ENCODE data around the gene LSM14B.

LSM14B gene

DNA sequence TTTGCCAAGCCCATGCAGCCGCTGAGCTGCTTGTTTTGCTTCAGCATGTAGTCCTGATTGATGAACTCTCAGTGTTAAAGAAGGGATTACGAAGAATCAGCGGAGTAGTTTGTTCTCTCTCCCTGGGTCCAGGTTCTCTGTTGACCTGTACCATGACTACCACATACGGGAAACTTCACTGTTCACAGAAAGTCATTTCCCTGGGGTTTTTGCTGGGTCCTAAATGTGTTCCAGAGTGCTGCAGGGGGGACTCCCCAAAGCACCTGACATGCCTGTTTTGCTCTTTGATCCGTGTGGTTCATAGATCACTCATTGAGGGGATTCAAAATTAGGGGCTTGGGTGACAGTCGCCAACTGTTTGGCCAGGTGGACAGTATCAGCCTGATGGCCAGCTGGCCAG is 5.5 kb downstream of the LSM14B start:
- H3K27me3 ChIP-seq (ENCODE audit: insufficient read depth, poor library complexity, severe bottlenecking) = no peaks in the 10 kb centered on the region
- no peak for TF ChIP-seq GABPA (IDR thresholded peaks at IDR 0.05; ENCODE audit: low read depth)
- no peak for TF ChIP-seq POLR2AphosphoS5 (IDR thresholded peaks at IDR 0.05; ENCODE audit: low read depth)
- no peak for TF ChIP-seq SPI1 (IDR thresholded peaks at IDR 0.05; ENCODE audit: borderline replicate concordance, low read depth)
- TF ChIP-seq, protein P1, sequence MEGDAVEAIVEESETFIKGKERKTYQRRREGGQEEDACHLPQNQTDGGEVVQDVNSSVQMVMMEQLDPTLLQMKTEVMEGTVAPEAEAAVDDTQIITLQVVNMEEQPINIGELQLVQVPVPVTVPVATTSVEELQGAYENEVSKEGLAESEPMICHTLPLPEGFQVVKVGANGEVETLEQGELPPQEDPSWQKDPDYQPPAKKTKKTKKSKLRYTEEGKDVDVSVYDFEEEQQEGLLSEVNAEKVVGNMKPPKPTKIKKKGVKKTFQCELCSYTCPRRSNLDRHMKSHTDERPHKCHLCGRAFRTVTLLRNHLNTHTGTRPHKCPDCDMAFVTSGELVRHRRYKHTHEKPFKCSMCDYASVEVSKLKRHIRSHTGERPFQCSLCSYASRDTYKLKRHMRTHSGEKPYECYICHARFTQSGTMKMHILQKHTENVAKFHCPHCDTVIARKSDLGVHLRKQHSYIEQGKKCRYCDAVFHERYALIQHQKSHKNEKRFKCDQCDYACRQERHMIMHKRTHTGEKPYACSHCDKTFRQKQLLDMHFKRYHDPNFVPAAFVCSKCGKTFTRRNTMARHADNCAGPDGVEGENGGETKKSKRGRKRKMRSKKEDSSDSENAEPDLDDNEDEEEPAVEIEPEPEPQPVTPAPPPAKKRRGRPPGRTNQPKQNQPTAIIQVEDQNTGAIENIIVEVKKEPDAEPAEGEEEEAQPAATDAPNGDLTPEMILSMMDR (IDR thresholded peaks at IDR 0.05; ENCODE audit: insufficient read depth, low read length) = no peak
- TF ChIP-seq, protein P2, sequence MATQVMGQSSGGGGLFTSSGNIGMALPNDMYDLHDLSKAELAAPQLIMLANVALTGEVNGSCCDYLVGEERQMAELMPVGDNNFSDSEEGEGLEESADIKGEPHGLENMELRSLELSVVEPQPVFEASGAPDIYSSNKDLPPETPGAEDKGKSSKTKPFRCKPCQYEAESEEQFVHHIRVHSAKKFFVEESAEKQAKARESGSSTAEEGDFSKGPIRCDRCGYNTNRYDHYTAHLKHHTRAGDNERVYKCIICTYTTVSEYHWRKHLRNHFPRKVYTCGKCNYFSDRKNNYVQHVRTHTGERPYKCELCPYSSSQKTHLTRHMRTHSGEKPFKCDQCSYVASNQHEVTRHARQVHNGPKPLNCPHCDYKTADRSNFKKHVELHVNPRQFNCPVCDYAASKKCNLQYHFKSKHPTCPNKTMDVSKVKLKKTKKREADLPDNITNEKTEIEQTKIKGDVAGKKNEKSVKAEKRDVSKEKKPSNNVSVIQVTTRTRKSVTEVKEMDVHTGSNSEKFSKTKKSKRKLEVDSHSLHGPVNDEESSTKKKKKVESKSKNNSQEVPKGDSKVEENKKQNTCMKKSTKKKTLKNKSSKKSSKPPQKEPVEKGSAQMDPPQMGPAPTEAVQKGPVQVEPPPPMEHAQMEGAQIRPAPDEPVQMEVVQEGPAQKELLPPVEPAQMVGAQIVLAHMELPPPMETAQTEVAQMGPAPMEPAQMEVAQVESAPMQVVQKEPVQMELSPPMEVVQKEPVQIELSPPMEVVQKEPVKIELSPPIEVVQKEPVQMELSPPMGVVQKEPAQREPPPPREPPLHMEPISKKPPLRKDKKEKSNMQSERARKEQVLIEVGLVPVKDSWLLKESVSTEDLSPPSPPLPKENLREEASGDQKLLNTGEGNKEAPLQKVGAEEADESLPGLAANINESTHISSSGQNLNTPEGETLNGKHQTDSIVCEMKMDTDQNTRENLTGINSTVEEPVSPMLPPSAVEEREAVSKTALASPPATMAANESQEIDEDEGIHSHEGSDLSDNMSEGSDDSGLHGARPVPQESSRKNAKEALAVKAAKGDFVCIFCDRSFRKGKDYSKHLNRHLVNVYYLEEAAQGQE (IDR thresholded peaks at IDR 0.05; ENCODE audit: insufficient replicate concordance, low read depth) = no peak
- no peak overlapping the region for H3K4me3 ChIP-seq (replicated peaks; ENCODE audit: insufficient read depth, low read length)
- no peak for DNase-seq (ENCODE audit: low read depth in 1 of 2, low spot score in 1 of 2)
- H3K27ac ChIP-seq (replicated peaks) = no peak overlapping the region

DNA sequence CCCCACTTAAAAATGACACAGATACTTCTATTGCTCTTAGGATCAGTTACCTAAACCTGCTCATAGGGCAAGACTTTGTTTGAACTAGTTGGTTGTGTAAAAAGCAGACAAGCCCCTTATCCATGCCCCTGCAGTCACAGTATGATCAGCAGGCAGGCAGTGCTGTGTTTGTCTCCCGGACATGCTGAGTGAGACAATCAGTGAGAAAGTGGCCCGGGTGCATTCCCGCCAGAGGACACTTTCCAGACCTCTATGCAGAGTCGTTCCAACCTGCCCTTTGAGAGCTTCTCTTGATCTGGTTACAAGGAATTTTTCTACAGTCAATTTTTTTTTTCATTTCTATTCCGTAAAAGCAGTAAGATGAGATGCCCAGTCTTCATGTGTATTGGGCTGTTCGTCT is 6.2 kb downstream of the LSM14B start:
- H3K27me3 ChIP-seq (ENCODE audit: insufficient read depth, poor library complexity, severe bottlenecking) = no peaks in the 10 kb centered on the region
- no peak overlapping the region for H3K27ac ChIP-seq (replicated peaks)
- H3K4me3 ChIP-seq (replicated peaks; ENCODE audit: insufficient read depth, low read length) = no peak overlapping the region
- DNase-seq (ENCODE audit: low read depth in 1 of 2, low spot score in 1 of 2) = no peak
- TF ChIP-seq, protein P1 (IDR thresholded peaks at IDR 0.05; ENCODE audit: insufficient read depth, low read length) = no peak
- TF ChIP-seq SPI1 (IDR thresholded peaks at IDR 0.05; ENCODE audit: borderline replicate concordance, low read depth) = no peak
- TF ChIP-seq POLR2AphosphoS5 (IDR thresholded peaks at IDR 0.05; ENCODE audit: low read depth) = no peak
- TF ChIP-seq, protein P2 (IDR thresholded peaks at IDR 0.05; ENCODE audit: insufficient replicate concordance, low read depth) = no peak
- no peak for TF ChIP-seq GABPA (IDR thresholded peaks at IDR 0.05; ENCODE audit: low read depth)

DNA sequence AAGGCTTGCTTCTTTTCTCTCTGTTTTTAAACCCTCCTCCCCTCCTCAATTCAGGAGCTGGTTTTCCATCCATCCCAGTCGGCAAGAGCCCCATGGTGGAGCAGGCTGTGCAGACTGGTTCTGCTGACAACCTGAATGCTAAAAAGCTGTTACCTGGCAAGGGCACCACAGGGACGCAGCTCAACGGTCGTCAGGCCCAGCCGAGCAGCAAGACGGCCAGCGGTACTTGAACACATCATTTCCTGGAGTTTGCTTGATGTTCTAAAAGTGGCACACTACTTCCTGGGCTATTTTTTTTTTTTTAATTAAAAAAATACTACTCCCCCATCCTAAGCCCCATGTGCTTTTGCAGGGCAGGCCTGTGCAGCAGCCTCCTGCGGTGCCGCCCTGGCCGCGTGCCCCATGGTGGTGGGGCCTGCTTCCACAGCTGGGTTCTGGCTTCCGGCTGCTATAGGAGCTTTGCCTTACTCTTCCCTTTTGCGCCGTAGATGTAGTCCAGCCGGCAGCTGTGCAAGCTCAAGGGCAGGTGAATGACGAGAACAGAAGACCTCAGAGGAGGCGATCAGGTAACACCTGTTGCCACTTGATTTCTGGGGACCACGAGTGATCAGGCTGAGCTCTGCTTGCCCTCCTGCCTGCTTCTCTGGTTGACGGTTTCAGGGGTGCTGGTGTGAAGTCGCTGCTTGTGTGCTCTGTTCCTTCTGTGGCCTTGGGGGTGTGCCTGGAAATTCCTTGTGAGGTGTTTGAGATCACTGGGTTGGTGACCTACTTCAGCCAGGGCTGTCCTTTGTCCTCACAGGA is 7.7 kb downstream of the LSM14B start:
- no peaks in the 10 kb centered on the region for H3K27me3 ChIP-seq (ENCODE audit: insufficient read depth, poor library complexity, severe bottlenecking)
- TF ChIP-seq SPI1 (IDR thresholded peaks at IDR 0.05; ENCODE audit: borderline replicate concordance, low read depth) (no peak), GABPA (IDR thresholded peaks at IDR 0.05; ENCODE audit: low read depth) (no peak), POLR2AphosphoS5 (IDR thresholded peaks at IDR 0.05; ENCODE audit: low read depth) (no peak)
- TF ChIP-seq, protein P1 (IDR thresholded peaks at IDR 0.05; ENCODE audit: insufficient read depth, low read length) = no peak
- TF ChIP-seq, protein P2 (IDR thresholded peaks at IDR 0.05; ENCODE audit: insufficient replicate concordance, low read depth) = no peak
- H3K4me3 ChIP-seq (replicated peaks; ENCODE audit: insufficient read depth, low read length) = no peak overlapping the region
- DNase-seq (ENCODE audit: low read depth in 1 of 2, low spot score in 1 of 2) = peak in 1 of 2 experiments; percentile 27
- H3K27ac ChIP-seq (replicated peaks) = no peak overlapping the region
